ENCODE measurements around the gene TMEM62.

The TMEM62 gene

GRCh38 chr15:43133430-43134156 is at the start of gene TMEM62:
Gene TMEM62 (plus strand): TSS chr15:43133586. CDS start chr15:43133803, 217 bp downstream.
- Histone ChIP-seq H3K4me1 (ENCODE audit: insufficient read depth, low read length, poor library complexity, severe bottlenecking) (peaks cover 16% of the 10 kb centered on the region), H3F3A (ENCODE audit: low read depth) (no peaks in the 10 kb centered on the region), H3K79me2 (ENCODE audit: insufficient read depth, low read length) (peaks cover 18% of the 10 kb centered on the region), H3K36me3 (ENCODE audit: insufficient read depth, low read length) (no peaks in the 10 kb centered on the region), H3K4me3 (ENCODE audit: low read length, poor library complexity, severe bottlenecking) (peak within 1 kb of the TSS; percentile 87), H3K9me2 (replicated peaks; ENCODE audit: low read depth, low read length) (no peaks in the 10 kb centered on the region), H3K27me3 (ENCODE audit: insufficient read depth, low read length, poor library complexity, severe bottlenecking) (no peaks in the 10 kb centered on the region), H3K4me2 (ENCODE audit: low read depth, low read length, poor library complexity, severe bottlenecking) (peak within 1 kb of the TSS; percentile 99), H4K20me1 (ENCODE audit: insufficient read depth, low read length, poor library complexity, severe bottlenecking) (peaks cover 4% of the 10 kb centered on the region), H3K9ac (ENCODE audit: low read depth, low read length, poor library complexity, severe bottlenecking) (peak within 1 kb of the TSS; percentile 80), H2AFZ (ENCODE audit: low read length) (peak within 1 kb of the TSS; percentile 97), H3K9me3 (ENCODE audit: insufficient read depth, low read depth, low read length) (0 out of 2 replicates have a peak, but pooled peaks cover 5% of the 10 kb centered on the region)
- TF ChIP-seq EZH2phosphoT487 (IDR thresholded peaks at IDR 0.05; ENCODE audit: borderline replicate concordance), result no peak

DNA sequence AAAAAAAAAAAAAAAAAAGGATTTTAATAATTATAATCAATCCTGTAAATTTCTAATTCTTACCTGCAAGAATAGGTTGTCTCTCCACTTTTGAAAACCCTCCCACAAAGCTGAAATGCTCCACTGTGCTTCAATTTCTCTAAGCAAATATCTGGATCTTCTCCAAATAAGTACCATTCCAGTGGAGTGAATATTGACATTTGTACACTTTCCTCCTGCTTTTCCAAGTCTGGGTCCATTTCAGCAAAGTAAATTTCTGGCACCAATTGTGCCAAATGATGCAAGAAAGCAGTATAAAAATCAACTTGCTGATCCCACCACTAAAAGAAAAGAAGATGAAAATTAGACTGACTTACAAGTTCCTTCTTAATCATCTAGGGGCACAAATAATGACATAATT is 47.5 kb upstream of the TMEM62 start:
- no peak overlapping the region for H3K4me2 ChIP-seq (ENCODE audit: low read depth, low read length, poor library complexity, severe bottlenecking)
- no peaks in the 10 kb centered on the region for H3K4me1 ChIP-seq (ENCODE audit: insufficient read depth, low read length, poor library complexity, severe bottlenecking)
- peaks cover 32% of the 10 kb centered on the region; the same call in 1 of the 2 replicates for H3K79me2 ChIP-seq (ENCODE audit: insufficient read depth, low read length)
- H3K36me3 ChIP-seq (ENCODE audit: insufficient read depth, low read length), result peaks cover 45% of the 10 kb centered on the region
- H3K9me2 ChIP-seq (replicated peaks; ENCODE audit: low read depth, low read length), result no peaks in the 10 kb centered on the region
- H3F3A ChIP-seq (ENCODE audit: low read depth), result no peaks in the 10 kb centered on the region
- TF ChIP-seq CTCF (conservative IDR thresholded peaks at IDR 0.05; ENCODE audit: low read length) (no peak), EZH2phosphoT487 (IDR thresholded peaks at IDR 0.05; ENCODE audit: borderline replicate concordance) (no peak)
- H3K9me3 ChIP-seq (ENCODE audit: insufficient read depth, low read depth, low read length), result no peaks in the 10 kb centered on the region
- H3K27me3 ChIP-seq (ENCODE audit: insufficient read depth, low read length, poor library complexity, severe bottlenecking), result no peaks in the 10 kb centered on the region
- H2AFZ ChIP-seq (ENCODE audit: low read length), result no peak overlapping the region
- H3K9ac ChIP-seq (ENCODE audit: low read depth, low read length, poor library complexity, severe bottlenecking), result no peak overlapping the region
- no peak overlapping the region for H3K4me3 ChIP-seq (ENCODE audit: low read length, poor library complexity, severe bottlenecking)
- H4K20me1 ChIP-seq (ENCODE audit: insufficient read depth, low read length, poor library complexity, severe bottlenecking), result peaks cover 12% of the 10 kb centered on the region

DNA sequence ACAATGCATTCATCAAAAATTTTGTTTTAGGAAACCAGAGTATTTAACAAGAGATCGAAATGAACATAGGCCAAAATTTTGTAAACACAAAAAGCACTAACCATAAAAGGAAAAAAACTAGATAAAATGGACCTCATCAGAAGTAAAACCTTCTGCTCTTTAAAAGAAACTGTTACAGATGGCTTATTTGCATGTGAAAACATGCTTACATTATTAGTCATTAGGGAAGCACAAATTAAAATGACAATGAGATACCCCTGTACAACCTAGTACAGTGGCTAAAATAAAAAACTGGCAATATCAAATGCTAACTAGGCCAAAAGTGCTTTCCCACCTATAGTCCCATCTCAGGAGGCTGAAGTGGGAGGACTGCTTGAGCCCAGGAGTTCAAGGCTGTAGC is 46.8 kb upstream of the TMEM62 start:
- no peaks in the 10 kb centered on the region for H3K9me2 ChIP-seq (replicated peaks; ENCODE audit: low read depth, low read length)
- no peaks in the 10 kb centered on the region for H3K27me3 ChIP-seq (ENCODE audit: insufficient read depth, low read length, poor library complexity, severe bottlenecking)
- TF ChIP-seq EZH2phosphoT487 (IDR thresholded peaks at IDR 0.05; ENCODE audit: borderline replicate concordance) (no peak), CTCF (conservative IDR thresholded peaks at IDR 0.05; ENCODE audit: low read length) (no peak)
- no peak overlapping the region for H3K9ac ChIP-seq (ENCODE audit: low read depth, low read length, poor library complexity, severe bottlenecking)
- H3K4me3 ChIP-seq (ENCODE audit: low read length, poor library complexity, severe bottlenecking), result no peak overlapping the region
- H3K4me1 ChIP-seq (ENCODE audit: insufficient read depth, low read length, poor library complexity, severe bottlenecking), result no peaks in the 10 kb centered on the region
- H3K36me3 ChIP-seq (ENCODE audit: insufficient read depth, low read length), result peaks cover 39% of the 10 kb centered on the region
- no peak overlapping the region for H3K4me2 ChIP-seq (ENCODE audit: low read depth, low read length, poor library complexity, severe bottlenecking)
- H3F3A ChIP-seq (ENCODE audit: low read depth), result no peaks in the 10 kb centered on the region
- H4K20me1 ChIP-seq (ENCODE audit: insufficient read depth, low read length, poor library complexity, severe bottlenecking), result peaks cover 12% of the 10 kb centered on the region
- H3K9me3 ChIP-seq (ENCODE audit: insufficient read depth, low read depth, low read length), result no peaks in the 10 kb centered on the region
- H3K79me2 ChIP-seq (ENCODE audit: insufficient read depth, low read length), result peaks cover 37% of the 10 kb centered on the region; the same call in 1 of the 2 replicates
- no peak overlapping the region for H2AFZ ChIP-seq (ENCODE audit: low read length)
